IMR-90 (cell line): ENCODE measurements around the gene PRKAB1.

Experiments used
- CEBPB ChIP-seq: IDR thresholded peaks from 2 replicates; pipeline ENCODE4 v1.6.1; 2012; ENCODE audit warnings: low read depth, low read length, improper control_type of control experiment
- CHD1 ChIP-seq: IDR thresholded peaks from 2 replicates; pipeline ENCODE4 v1.6.1; 2012; ENCODE audit warnings: low read depth, low read length, improper control_type of control experiment
- FOS ChIP-seq: fragments of 150-350 bp; IDR thresholded peaks from 2 replicates; pipeline ENCODE4 v1.6.1; 2016; ENCODE audit warnings: low read depth, low read length
- MAZ ChIP-seq: IDR thresholded peaks from 2 replicates; pipeline ENCODE4 v1.6.1; 2012; ENCODE audit warnings: low read depth, mild to moderate bottlenecking, low read length, improper control_type of control experiment, moderate library complexity, borderline replicate concordance
- MXI1 ChIP-seq: IDR thresholded peaks from 2 replicates; pipeline ENCODE4 v1.6.1; 2012; ENCODE audit warnings: low read depth, mild to moderate bottlenecking, low read length, moderate library complexity, borderline replicate concordance
- NFE2L2 ChIP-seq: fragments of 150-350 bp; IDR thresholded peaks from 2 replicates; pipeline ENCODE4 v1.6.1; 2016; ENCODE audit warnings: low read depth, mild to moderate bottlenecking, low read length
- POLR2A ChIP-seq: IDR thresholded peaks from 2 replicates; pipeline ENCODE4 v1.6.1; 2012; ENCODE audit warnings: mild to moderate bottlenecking, low read depth, low read length
- RAD21 ChIP-seq: IDR thresholded peaks from 2 replicates; pipeline ENCODE4 v1.6.1; 2012; ENCODE audit warnings: low read length, improper control_type of control experiment
- RCOR1 ChIP-seq: IDR thresholded peaks from 2 replicates; pipeline ENCODE4 v1.6.1; 2012; ENCODE audit warnings: mild to moderate bottlenecking, low read length, improper control_type of control experiment; ENCODE audit not compliant: insufficient replicate concordance
- RFX5 ChIP-seq: IDR thresholded peaks from 2 replicates; pipeline ENCODE4 v1.8.0; 2012; ENCODE audit warnings: low read depth, mild to moderate bottlenecking, low read length, moderate library complexity
- SMC3 ChIP-seq: fragments of 150-350 bp; IDR thresholded peaks from 2 replicates; pipeline ENCODE4 v1.6.1; 2016; ENCODE audit warnings: low read depth, mild to moderate bottlenecking, antibody characterized with exemption, low read length, moderate library complexity
- TF ChIP-seq, protein P1 (sequence below): conservative IDR thresholded peaks from 2 replicates; pipeline ENCODE4 v1.5.1; 2012; ENCODE audit warnings: mild to moderate bottlenecking, low read depth, low read length, improper control_type of control experiment
- TF ChIP-seq, protein P2 (sequence below): fragments of 150-350 bp; IDR thresholded peaks from 2 replicates; pipeline ENCODE4 v1.6.1; 2017; ENCODE audit warnings: mild to moderate bottlenecking, antibody characterized with exemption, low read length, low read depth
- TF ChIP-seq, protein P3 (sequence below): fragments of 150-350 bp; IDR thresholded peaks from 2 replicates; pipeline ENCODE4 v1.6.1; 2016; ENCODE audit warnings: low read depth, mild to moderate bottlenecking, low read length, moderate library complexity, borderline replicate concordance

DNA sequence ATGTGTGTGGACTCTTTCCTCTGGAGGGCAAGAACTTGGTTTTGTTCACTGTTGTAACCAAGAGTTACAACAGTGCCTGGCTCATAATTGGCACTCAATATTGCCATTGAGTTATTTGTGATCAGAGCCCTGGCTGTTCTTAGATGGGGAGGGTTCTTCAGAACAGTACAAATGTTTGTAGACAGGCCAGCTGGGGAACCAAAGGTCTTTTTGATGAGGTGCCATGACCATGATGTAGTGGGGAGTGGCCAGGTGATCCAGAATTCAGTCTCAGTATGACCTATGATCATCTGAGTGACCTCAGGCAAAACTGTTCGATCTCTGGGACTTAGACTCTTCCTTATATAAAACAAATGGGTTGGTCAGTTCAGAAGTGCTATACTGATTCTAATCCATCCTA lies 3.3 kb upstream of the PRKAB1 start:
- TF ChIP-seq, protein P1, sequence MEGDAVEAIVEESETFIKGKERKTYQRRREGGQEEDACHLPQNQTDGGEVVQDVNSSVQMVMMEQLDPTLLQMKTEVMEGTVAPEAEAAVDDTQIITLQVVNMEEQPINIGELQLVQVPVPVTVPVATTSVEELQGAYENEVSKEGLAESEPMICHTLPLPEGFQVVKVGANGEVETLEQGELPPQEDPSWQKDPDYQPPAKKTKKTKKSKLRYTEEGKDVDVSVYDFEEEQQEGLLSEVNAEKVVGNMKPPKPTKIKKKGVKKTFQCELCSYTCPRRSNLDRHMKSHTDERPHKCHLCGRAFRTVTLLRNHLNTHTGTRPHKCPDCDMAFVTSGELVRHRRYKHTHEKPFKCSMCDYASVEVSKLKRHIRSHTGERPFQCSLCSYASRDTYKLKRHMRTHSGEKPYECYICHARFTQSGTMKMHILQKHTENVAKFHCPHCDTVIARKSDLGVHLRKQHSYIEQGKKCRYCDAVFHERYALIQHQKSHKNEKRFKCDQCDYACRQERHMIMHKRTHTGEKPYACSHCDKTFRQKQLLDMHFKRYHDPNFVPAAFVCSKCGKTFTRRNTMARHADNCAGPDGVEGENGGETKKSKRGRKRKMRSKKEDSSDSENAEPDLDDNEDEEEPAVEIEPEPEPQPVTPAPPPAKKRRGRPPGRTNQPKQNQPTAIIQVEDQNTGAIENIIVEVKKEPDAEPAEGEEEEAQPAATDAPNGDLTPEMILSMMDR: no peak
- TF ChIP-seq RAD21 (no peak), FOS (no peak), POLR2A (no peak), RCOR1 (no peak), RFX5 (no peak), CHD1 (no peak), SMC3 (no peak), CEBPB (no peak), MXI1 (no peak), NFE2L2 (no peak), MAZ (no peak)
- TF ChIP-seq, protein P2, sequence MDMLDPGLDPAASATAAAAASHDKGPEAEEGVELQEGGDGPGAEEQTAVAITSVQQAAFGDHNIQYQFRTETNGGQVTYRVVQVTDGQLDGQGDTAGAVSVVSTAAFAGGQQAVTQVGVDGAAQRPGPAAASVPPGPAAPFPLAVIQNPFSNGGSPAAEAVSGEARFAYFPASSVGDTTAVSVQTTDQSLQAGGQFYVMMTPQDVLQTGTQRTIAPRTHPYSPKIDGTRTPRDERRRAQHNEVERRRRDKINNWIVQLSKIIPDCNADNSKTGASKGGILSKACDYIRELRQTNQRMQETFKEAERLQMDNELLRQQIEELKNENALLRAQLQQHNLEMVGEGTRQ: no peak
- TF ChIP-seq, protein P3, sequence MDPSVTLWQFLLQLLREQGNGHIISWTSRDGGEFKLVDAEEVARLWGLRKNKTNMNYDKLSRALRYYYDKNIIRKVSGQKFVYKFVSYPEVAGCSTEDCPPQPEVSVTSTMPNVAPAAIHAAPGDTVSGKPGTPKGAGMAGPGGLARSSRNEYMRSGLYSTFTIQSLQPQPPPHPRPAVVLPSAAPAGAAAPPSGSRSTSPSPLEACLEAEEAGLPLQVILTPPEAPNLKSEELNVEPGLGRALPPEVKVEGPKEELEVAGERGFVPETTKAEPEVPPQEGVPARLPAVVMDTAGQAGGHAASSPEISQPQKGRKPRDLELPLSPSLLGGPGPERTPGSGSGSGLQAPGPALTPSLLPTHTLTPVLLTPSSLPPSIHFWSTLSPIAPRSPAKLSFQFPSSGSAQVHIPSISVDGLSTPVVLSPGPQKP: no peak
